GM18519 (cell line): Measurements from ENCODE around the gene AGBL4.
"Not testable (repeated sequence)": the region's sequence is repeated elsewhere in the genome, so short reads cannot be mapped to it uniquely, and the experiment has no call there.

Experiments used
- ATAC-seq: cut with Tn5 transposase; IDR thresholded peaks from one replicate; pipeline ENCODE4 v1.9.1; 2021; ENCODE audit warnings: mild to moderate bottlenecking, moderate library complexity; ENCODE audit not compliant: unreplicated experiment, low FRiP score

Gene AGBL4

GRCh38 chr1:49059087-49059486 lies 964.7 kb downstream of the AGBL4 start:
- no peak for ATAC-seq

GRCh38 chr1:49052102-49052501 lies 971.7 kb downstream of the AGBL4 start:
- ATAC-seq = no peak

GRCh38 chr1:49051647-49052046 lies 972.1 kb downstream of the AGBL4 start:
- no peak for ATAC-seq

- no peak for ATAC-seq
Observed at GRCh38 chr1:49050041-49050440, 973.7 kb downstream of the AGBL4 start.

GRCh38 chr1:49048188-49048587 lies 975.6 kb downstream of the AGBL4 start:
- no peak for ATAC-seq

- ATAC-seq = no peak
Observed at GRCh38 chr1:49046305-49046704, 977.4 kb downstream of the AGBL4 start.

- no peak for ATAC-seq
Observed at GRCh38 chr1:49045371-49045770, 978.4 kb downstream of the AGBL4 start.

- no peak for ATAC-seq
Observed at GRCh38 chr1:49036700-49037099, 987.1 kb downstream of the AGBL4 start.

GRCh38 chr1:49028396-49028795 lies 995.4 kb downstream of the AGBL4 start:
- no peak for ATAC-seq

GRCh38 chr1:49026230-49026811 lies 997.4 kb downstream of the AGBL4 start:
- ATAC-seq = no peak

GRCh38 chr1:49016030-49016977 lies 1007.5 kb downstream of the AGBL4 start:
- no peak for ATAC-seq

GRCh38 chr1:49013079-49013478 lies 1010.7 kb downstream of the AGBL4 start:
- ATAC-seq = no peak

GRCh38 chr1:49002981-49003380 lies 1020.8 kb downstream of the AGBL4 start:
- not testable (repeated sequence) for ATAC-seq

- ATAC-seq = no peak
Observed at GRCh38 chr1:48999321-48999720, 1024.4 kb downstream of the AGBL4 start.

- no peak for ATAC-seq
Observed at GRCh38 chr1:48996311-48996710, 1027.4 kb downstream of the AGBL4 start.

- ATAC-seq = no peak
Observed at GRCh38 chr1:48988633-48989197, 1035.0 kb downstream of the AGBL4 start.

- ATAC-seq = no peak
Observed at GRCh38 chr1:48979940-48980339, 1043.8 kb downstream of the AGBL4 start.

- ATAC-seq = no peak
Observed at GRCh38 chr1:48978413-48978812, 1045.3 kb downstream of the AGBL4 start.

GRCh38 chr1:48977273-48977672 lies 1046.5 kb downstream of the AGBL4 start:
- ATAC-seq = no peak

- ATAC-seq = no peak
Observed at GRCh38 chr1:48969971-48970370, 1053.8 kb downstream of the AGBL4 start.

- ATAC-seq = no peak
Observed at GRCh38 chr1:48967318-48967717, 1056.4 kb downstream of the AGBL4 start.

GRCh38 chr1:48966583-48966982 lies 1057.2 kb downstream of the AGBL4 start:
- ATAC-seq = no peak
